ENCODE results near the gene SBNO2. TPM values are rescaled to one million over a fixed set of nuclear protein-coding genes. Genes with fewer than 3 reads are reported as not detected.

SBNO2 gene
- total RNA-seq, 1 donor from 2014 or later, result 37.1 TPM

- no peak for DNase-seq
These were observed 6.1 kb downstream of the SBNO2 start for GRCh38 chr19:1167687-1168571.

DNA sequence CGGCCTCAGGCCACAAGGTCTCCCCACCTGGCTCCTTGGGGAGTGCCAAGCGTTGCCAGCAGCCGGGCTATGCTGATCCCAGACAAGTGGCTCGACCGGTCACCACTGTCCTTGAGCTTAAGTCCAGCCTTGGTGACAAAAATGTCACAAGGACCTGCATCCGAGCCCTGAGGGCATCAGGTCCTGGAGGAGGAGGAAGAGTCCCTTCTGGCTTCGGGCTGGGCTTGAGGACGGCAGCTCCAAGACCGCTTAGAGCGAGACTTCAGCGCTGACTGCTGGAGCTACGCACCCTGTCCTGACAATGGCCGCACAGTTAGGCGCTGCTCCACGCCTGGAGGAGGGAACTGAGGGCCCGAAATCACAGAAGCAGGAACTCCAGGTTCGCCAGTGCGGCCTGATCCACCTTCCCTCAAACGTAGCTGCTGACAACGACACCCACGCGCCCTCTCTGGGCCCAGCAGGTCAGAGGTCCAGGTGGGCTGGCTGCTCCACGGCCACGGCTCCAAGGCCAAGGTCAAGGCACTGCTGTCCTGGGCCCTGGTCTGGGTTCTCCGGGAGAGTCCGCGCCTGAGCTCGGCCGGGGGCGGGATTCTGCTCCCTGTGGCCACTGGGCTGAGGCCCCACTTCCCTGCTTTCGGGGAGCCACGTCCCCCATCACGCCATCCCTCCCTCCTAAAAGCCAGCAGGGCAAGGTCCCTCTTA, 7.0 kb downstream of the SBNO2 start:
- no peak for DNase-seq

DNA sequence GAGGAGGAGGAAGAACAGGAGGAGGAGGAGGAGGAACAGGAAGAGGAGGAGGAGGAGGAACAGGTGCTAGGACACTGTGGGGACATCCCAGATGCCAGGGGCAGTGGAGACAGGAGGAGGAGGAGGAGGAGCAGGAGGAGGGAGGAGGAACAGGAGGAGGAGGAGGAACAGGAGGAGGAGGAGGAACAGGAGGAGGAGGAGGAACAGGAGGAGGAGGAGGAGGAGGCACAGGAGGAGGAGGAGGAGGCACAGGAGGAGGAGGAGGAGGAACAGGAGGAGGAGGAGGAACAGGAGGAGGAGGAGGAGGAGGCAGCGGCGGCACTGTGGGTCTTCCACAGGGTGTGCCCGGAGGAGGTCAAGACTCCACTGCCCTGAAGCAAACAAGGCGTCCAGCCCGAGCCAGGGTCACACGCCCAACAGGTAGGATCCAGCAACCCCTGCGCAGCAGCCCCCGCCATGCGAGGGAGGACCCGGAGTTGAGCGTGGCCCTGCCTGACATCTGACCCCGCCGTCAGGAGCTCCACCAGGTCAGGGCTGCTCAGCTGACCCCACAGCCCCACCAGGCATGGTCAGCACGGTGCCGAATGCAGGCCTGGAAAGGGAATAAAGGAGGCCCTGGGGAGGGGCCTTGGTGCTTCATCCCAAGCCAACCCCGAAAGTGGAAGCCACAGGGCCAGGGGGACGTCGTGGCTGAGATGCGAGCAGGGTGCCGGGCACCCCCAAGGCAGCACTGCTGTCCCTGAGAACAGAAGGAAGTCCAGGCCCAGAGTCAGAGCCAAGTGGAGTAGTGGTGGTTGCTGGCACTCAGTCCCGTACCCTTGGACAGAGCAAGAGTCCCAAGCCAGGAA, 9.2 kb downstream of the SBNO2 start:
- no peak for DNase-seq

DNA sequence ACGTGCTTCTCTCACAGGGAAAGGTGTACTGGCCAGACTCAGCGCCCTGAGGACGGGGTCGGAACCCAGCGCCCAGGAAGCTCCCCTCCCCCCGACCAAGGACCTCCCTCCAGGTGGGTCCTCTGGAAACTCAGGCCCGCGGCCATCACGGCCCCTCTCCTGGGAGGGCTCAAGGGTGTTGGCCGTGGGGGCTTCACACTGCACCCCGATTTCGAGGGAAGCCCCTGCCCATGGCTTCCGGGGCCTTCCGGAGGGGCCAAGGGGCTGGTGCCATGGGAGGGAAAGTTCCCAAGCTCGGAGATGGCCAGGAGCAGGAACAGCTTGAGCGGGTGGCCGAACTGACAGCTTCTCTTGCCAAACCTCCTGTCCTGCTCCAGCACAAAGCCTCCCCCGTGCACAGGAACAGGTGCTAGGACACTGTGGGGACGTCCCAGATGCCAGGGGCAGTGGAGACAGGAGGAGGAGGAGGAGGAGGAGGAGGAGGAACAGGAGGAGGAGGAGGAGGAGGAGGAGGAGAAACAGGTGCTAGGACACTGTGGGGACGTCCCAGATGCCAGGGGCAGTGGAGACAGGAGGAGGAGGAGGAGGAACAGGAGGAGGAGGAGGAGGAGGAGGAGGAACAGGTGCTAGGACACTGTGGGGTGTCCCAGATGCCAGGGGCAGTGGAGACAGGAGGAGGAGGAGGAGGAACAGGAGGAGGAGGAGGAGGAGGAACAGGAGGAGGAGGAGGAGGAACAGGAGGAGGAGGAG, 10.0 kb downstream of the SBNO2 start:
- DNase-seq, result no peak

DNA sequence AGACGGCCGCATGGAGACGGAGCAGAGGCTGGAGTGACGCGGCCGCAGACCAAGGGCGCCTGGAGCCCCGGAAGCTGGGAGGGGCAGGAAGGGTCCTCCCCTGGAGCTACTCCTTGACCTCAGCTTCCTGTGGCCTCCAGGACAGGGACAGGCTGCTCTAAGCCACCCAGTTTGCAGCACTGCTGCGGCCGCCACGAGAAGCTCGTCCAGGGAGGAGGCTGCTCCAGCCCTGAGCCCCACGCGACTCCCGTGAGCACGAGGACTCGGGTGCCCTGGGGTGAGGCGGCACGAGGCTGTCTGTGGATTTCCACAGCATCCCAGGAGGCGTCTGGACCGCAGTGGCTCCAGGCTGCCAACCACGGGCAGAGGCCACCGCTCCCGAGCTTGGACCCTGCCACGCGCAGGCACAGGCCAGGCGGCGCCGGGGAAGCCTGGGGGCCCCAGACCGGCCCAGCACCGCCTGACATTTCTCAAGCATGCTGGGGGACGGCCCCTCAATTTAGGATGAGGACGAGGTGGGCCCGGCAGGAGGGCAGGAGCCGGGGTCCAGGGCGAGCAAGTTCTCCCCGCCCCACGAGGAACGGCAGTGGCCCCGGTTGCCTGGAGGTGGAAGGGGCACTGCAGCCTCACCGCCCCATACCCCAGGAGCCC, 10.7 kb downstream of the SBNO2 start:
- DNase-seq, result no peak

DNA sequence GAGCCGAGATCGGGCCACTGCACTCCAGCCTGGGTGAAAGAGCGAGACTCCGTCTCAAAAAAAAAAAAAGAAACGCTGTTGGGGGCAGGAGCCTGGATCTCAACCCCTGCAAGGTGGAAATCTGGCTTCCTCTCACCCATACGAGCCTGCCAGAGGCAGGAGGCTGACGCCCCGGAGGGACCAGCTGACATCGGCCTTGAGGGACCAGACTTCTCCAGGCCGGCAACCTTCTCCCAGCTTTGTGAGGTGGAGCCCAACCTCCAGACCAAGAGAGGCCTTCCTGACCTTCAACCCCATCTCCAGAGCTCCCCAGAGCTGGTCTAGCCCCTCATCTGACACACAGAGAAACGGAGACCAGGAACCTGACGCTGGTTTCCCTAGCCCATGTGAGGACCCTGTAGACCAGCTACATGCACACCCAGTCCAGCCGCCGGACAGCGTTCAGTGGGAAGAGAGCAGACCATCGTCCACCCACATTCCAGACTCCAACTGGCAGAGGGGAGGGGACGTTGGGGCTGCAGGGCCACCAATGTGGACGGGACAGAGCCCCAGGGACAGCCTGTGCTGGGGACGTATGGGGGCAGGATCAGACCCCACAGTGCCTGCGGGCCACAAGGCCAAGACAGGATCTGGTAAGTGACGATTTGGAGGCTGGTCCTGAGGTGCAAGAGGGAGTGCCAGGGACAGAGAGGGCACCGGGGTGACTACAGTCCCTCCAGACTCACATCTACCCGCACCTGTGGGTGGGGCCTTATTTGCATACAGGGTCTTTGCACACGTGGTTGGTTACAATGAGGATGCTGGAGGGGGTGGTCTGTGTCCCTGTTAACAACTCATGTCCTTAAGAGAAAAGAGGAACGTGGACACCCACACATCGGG, 11.4 kb downstream of the SBNO2 start:
- no peak for DNase-seq

DNA sequence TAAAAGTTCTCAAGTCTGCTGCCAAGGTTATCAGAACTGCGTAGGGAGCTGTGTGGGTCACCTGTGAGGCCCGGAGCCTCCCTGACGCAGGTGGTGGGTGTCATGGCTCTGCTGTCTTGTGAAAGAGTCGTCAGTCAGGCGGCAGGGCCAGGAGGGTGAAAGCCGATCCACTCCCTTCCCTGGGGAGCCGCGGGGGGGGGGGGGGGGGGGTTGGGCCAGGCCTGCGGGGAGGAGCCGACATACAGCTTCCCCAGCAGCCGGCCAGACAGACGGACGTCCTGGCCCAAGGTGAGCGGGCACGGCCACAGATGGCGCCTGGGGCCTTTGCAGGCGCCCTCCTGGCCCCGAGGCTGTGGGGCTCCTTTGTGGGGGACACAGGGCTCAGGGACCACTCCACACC, 12.4 kb downstream of the SBNO2 start:
- DNase-seq, result no peak

- DNase-seq, result no peak
These were observed 14.0 kb downstream of the SBNO2 start for GRCh38 chr19:1159864-1160595.

DNA sequence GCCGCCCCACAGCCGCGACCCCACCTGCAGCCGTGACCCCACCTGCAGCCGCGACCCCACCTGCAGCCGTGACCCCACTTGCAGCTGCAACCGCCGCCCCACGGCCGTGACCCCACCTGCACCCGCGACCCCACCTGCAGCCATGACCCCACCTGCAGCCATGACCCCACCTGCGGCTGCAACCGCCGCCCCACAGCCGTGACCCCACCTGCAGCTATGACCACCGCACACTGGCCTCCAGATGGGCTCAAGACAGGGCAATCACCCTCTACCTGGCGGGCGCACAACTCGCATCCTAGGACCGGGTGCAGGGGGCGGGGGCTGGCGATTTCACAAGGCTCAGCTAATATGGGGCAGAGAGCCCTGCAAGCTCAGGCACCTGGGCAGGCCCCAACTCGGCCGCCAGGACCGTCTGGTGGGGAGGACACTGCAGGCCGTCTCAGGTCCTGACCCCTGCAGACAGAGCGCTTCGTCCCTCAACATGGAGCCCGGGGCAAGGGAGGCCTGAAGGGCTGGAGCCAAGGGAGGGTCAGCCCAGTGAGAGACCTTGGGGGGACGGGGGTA, 15.1 kb downstream of the SBNO2 start:
- DNase-seq, result no peak

DNA sequence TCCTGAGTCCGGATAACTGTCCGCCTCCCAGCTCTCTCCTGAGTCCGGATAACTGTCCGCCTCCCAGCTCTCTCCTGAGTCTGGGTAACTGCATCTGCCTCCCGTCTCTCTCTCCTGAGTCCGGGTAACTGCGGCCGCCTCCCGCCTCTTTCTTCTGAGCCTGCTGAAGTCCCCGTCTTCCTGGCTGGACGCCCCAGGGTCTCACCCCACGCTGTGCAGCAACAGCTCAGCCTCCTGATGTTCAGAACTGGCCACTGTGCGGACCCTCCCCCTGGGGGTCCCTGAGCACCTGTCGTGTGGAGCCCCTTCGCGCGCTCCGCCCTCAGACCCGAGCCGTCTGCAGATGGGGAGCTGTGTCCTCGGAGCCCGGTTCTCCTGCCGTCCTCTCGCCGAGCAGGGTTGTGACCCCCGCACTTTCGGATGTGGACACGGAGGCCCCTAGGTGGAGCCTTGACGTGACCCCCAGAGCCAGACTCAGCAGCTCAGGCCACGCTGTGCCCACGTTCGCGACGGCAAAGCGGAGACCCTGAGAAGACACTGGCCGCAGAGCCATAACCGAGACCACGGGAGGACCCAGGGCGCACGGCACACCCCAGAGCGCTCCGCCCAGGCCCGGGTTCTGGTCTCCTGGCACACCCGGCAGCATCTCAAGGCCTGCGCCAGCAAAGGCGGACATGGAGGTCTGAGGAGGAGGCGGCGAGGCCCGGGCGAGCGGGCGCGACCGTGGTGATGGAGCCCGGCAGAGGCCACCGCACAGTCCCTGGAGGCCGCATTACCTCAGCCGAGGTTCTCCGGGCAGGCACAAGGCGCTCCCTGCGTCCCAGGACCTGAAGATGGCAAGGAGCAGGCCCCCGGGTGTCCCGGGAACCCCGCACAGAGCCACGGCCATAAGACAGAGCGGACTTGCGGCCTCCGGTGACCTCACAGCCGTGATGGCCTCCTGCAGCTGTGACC, 15.9 kb downstream of the SBNO2 start:
- no peak for DNase-seq

DNA sequence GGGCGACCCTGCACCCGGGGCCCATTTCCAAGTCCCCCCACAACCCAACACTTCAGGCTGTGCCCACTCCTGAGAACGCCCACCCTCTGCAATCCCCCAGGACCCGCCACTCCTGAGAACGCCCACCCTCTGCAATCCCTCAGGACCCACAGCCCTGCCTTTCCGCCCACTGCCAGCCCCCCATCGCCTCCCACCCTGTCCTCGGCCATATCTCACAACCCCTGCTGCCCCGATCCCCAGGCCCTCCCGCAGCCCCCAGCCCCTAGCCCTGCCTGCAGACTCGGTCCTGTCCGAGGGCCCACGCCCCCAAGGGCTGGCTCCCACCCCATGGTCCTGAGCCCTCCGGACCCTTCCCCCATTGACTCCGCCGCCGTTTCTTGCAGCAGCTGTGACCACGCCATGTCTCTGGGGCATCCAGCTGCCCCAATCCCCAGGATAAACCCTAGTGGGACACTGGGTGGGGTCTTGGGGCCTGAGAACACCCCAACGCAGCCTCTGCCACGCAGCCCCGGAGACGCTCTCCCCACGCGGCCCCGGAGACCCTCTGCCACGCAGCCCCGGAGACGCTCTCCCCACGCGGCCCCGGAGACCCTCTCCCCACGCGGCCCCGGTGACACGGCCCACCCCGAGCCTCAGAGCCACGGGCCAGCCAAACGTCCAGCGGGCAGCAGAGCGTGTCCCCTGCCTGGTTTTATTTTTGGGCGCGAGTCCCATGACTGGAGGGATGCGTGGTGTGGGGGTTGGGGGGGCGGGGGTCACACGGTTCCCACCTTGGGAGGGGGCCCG, 17.0 kb downstream of the SBNO2 start:
- DNase-seq, result no peak

DNA sequence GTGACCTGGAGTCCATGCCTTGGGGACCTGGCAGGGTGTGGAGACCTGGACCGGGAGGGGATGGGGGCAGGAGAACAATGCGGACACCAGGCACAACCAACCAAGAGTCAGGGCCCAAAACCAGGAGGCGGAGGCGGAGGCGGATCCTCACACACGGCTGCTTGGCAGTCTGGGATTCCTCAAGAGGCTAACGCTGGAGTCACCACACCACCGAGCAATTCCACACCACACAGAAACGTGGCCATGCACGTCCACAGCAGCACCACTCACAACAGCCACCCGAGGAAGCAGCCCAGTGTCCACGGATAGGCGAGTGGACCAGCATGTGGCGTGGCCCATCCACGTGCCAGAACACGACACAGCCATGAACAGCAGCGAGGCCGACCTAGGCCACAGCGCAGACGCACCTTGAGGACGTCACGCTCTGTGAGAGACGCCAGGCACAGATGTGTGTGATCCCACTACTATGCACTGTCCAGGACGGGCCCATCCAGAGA, 17.7 kb downstream of the SBNO2 start:
- no peak for DNase-seq

DNA sequence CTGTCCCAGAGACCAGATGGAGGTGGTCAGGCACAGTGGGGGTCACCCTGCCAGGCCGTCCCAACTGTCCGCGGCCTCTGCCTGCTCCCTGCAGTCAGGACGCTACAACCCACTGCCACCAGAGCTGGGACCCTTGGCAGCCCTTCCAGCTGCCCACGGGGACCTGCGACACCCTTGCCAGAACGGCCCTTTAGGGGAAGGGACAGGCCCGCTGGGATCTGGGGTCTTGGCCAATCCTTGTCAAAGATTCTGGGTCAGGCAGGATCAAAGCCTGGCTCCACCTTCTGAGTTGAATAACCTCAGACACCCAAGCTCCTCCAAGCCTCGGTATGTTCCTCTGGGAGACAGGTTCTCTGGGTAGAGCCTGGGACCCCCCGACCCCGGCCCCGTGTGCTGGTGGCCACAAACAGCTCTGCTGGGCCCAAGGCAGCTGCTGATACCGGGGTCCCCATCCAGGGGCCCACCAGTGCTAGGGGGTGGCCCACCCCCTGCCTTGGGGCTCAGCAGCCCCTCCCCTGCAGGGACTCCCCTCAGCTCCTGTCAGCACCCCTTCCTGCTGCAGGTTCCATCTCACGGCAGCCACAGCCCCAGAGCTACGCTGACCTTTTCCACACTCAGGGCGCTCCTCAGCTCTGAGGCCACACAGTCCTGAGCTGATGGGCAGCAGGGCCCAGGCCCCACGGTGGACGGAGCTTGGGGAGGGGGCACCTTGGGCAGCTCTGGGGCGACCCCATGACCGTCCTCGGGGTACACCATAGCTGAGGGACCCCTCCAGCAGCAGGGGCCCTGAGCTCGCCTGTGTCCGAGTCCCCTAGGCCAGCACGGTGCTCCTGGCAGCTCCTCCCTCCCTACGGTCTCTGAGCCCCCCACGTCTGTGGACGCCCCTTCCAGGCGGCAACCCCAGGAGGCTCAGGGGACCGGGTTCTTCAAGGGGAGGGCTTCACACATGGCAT, 18.4 kb downstream of the SBNO2 start:
- no peak for DNase-seq

DNA sequence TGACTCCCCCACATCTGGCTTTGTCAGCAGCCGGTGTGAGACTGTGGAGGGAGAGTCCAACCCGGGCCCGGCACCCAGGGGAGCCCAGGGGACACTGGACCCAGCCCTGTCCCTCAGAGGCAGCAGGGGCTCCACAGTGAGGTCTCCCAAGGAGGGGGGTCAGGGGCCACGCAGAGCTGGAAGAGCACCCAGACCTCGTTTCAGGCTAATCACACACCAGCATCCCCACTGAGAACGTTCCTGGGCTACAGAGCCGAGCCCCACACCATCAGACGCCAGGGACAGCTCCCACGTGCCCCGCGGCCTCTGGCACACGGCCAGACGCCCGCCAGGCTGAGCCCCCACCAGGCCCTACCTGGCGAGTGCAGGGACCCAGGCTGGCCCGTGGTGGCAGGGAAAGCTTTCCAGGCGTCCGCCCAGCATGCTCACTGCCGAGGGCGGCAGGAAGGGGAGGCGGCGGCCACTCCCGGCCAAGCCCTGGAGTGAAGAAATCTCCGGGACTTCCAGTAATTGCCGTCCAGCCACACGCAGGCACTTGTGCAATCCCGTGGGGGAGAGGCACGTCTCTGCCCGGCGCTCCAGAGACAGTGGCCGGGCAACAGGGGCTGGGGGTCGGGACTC, 19.2 kb downstream of the SBNO2 start:
- DNase-seq, result peak; percentile 75

- DNase-seq, result no peak
These were observed 20.0 kb downstream of the SBNO2 start for GRCh38 chr19:1153891-1154730.

Measured in dermis blood vessel endothelial cell (primary cell).